Neural crest cell (in vitro differentiated cells): ENCODE data around the gene CAMK2B. TPM values are rescaled to one million over a fixed set of nuclear protein-coding genes. Genes with fewer than 3 reads are reported as not detected.

Source experiments
- DNase-seq: peaks from one replicate; pipeline ENCODE4 v3.0.0; 2021; ENCODE audit warnings: low read depth, mixed read lengths, low spot score
- H3K27ac Mint-ChIP-seq: one replicate; pipeline ENCODE4 v1.8.0; 2021; ENCODE audit warnings: mild to moderate bottlenecking, mixed read lengths; ENCODE audit not compliant: unreplicated experiment
- H3K27me3 Mint-ChIP-seq: 2 replicates; pipeline ENCODE4 v1.8.0; 2021; ENCODE audit warnings: low read depth, mild to moderate bottlenecking, mixed read lengths
- H3K36me3 Mint-ChIP-seq: 2 replicates; pipeline ENCODE4 v1.8.0; 2021; ENCODE audit warnings: low read depth, mild to moderate bottlenecking, mixed read lengths
- H3K4me1 Mint-ChIP-seq: 2 replicates; pipeline ENCODE4 v1.8.0; 2021; ENCODE audit warnings: mixed read lengths
- H3K4me3 Mint-ChIP-seq: one replicate; pipeline ENCODE4 v1.8.0; 2021; ENCODE audit warnings: mild to moderate bottlenecking, mixed read lengths
- H3K9me3 Mint-ChIP-seq: 2 replicates; pipeline ENCODE4 v1.8.0; 2021; ENCODE audit warnings: mixed read lengths
- CTCF ChIP-seq: fragments of 200-600 bp; sonication (generic); conservative IDR thresholded peaks from 2 replicates; pipeline ENCODE4 v1.5.0; 2021; ENCODE audit warnings: antibody characterized with exemption, mild to moderate bottlenecking
- total RNA-seq: library from RNA; stranded (reverse); gene quantifications from 2 replicates; pipeline ENCODE4 v1.2.1, GENCODE V29; 2021

The CAMK2B gene
- total RNA-seq, 1 donor from 2014 or later = 1.6 TPM

- peak; percentile 69 for TF ChIP-seq CTCF
- peaks cover 46% of the 10 kb centered on the region for H3K27me3 Mint-ChIP-seq
- H3K36me3 Mint-ChIP-seq = no peaks in the 10 kb centered on the region
- DNase-seq = peak; percentile 52
- no peaks in the 10 kb centered on the region for H3K9me3 Mint-ChIP-seq
- H3K4me3 Mint-ChIP-seq = peak overlapping the region; percentile 86
- H3K4me1 Mint-ChIP-seq = peaks cover 2% of the 10 kb centered on the region
- H3K27ac Mint-ChIP-seq = no peak overlapping the region
Measured at GRCh38 chr7:44196450-44196872, 128.9 kb downstream of the CAMK2B start.

GRCh38 chr7:44195889-44196288 lies 129.5 kb downstream of the CAMK2B start:
- Mint-ChIP-seq H3K4me1 (no peaks in the 10 kb centered on the region), H3K4me3 (no peak overlapping the region), H3K9me3 (no peaks in the 10 kb centered on the region), H3K27ac (no peak overlapping the region), H3K36me3 (no peaks in the 10 kb centered on the region), H3K27me3 (peaks cover 50% of the 10 kb centered on the region)
- no peak for TF ChIP-seq CTCF
- no peak for DNase-seq

GRCh38 chr7:44194562-44195145 lies 130.7 kb downstream of the CAMK2B start:
- Mint-ChIP-seq H3K4me3 (no peak overlapping the region), H3K36me3 (no peaks in the 10 kb centered on the region)

GRCh38 chr7:44194069-44194468 lies 131.3 kb downstream of the CAMK2B start:
- Mint-ChIP-seq H3K27ac (peak overlapping the region; percentile 89), H3K4me1 (no peaks in the 10 kb centered on the region), H3K9me3 (no peaks in the 10 kb centered on the region), H3K27me3 (peaks cover 40% of the 10 kb centered on the region), H3K36me3 (no peaks in the 10 kb centered on the region), H3K4me3 (no peak overlapping the region)
- DNase-seq = no peak
- TF ChIP-seq CTCF = no peak

More at GRCh38 chr7:44194562-44195145, 130.7 kb downstream of the CAMK2B start:
- no peak for DNase-seq
- Mint-ChIP-seq H3K9me3 (no peaks in the 10 kb centered on the region), H3K4me1 (no peaks in the 10 kb centered on the region), H3K27me3 (peaks cover 44% of the 10 kb centered on the region), H3K27ac (no peak overlapping the region)
- no peak for TF ChIP-seq CTCF

GRCh38 chr7:44193011-44193802 lies 132.2 kb downstream of the CAMK2B start:
- Mint-ChIP-seq H3K9me3 (no peaks in the 10 kb centered on the region), H3K36me3 (no peaks in the 10 kb centered on the region), H3K4me3 (no peak overlapping the region), H3K27me3 (peaks cover 37% of the 10 kb centered on the region), H3K27ac (no peak overlapping the region), H3K4me1 (no peaks in the 10 kb centered on the region)
- no peak for TF ChIP-seq CTCF
- DNase-seq = no peak
